GM12878 (cell line): ENCODE measurements around the gene ABCB10. TPM values are rescaled to one million over a fixed set of nuclear protein-coding genes. Genes with fewer than 3 reads are reported as not detected.

Experiments
- ATAC-seq: fragments of 200-7000 bp; cut with Tn5 transposase; 3 replicates; pipeline ENCODE4 v1.9.1; 2020; ENCODE audit warnings: mild to moderate bottlenecking, moderate library complexity
- BruUV-seq: library from RNA; stranded (reverse); fragments of 400-500 nt; replicated peaks from 2 replicates; lab custom pipeline; 2021; lab: Mats Ljungman, UMichigan
- CTCF ChIA-PET: fragments of 300-600 bp; sonication (Branson Sonifier 250); formaldehyde crosslinking; extraction: SDS; loops from one replicate; lab custom pipeline; 2021; ENCODE audit warnings: inconsistent platforms; lab: Yijun Ruan, JAX
- POLR2A ChIA-PET: fragments of 350-600 bp; formaldehyde crosslinking; extraction: SDS; loops from one replicate; lab custom pipeline; 2021; ENCODE audit warnings: inconsistent platforms; lab: Charles Lee
- RAD21 ChIA-PET: fragments of 300-600 bp; sonication (Branson Sonifier 250); formaldehyde crosslinking; loops from one replicate; lab custom pipeline; 2023; ENCODE audit warnings: antibody characterized with exemption; ENCODE audit not compliant: unreplicated experiment; lab: Charles Lee
- SMC1A ChIA-PET: fragments of 300-600 bp; sonication (Branson Sonifier 250); formaldehyde crosslinking; loops from one replicate; lab custom pipeline; 2023; ENCODE audit not compliant: unreplicated experiment, uncharacterized antibody; lab: Charles Lee
- DNase-seq: peaks from one replicate; pipeline ENCODE4 v3.0.0-alpha.2; 2011; ENCODE audit warnings: low read depth, low spot score
- FAIRE-seq: peaks from 3 replicates; lab custom pipeline; 2011; peaks lifted over from hg19 to GRCh38; lab: Jason Lieb, UNC
- H2AFZ ChIP-seq: 2 replicates; pipeline ENCODE4 v1.6.0; 2011; ENCODE audit warnings: low read depth, low read length, control low read depth; ENCODE audit not compliant: control insufficient read depth
- H3K27ac ChIP-seq: 2 replicates; pipeline ENCODE4 v1.5.1; 2011; ENCODE audit warnings: control low read depth; ENCODE audit not compliant: control insufficient read depth, insufficient read depth
- H3K27me3 ChIP-seq, 2 experiments: replicated peaks in 1 of 2; 2 replicates each; pipeline versions ENCODE4 v1.6.0 to v1.6.1; 2011; ENCODE audit warnings: low read length in 1 of 2; ENCODE audit not compliant: control insufficient read depth in 2 of 2, insufficient read depth in 2 of 2
- H3K36me3 ChIP-seq, 2 experiments: 2 replicates each; pipeline ENCODE4 v1.5.1; 2011; ENCODE audit warnings: low read length in 1 of 2; ENCODE audit not compliant: control insufficient read depth in 2 of 2, insufficient read depth in 2 of 2
- H3K4me1 ChIP-seq: 2 replicates; pipeline ENCODE4 v1.6.1; 2011; ENCODE audit warnings: mild to moderate bottlenecking, low read length, moderate library complexity, mixed read lengths; ENCODE audit not compliant: control insufficient read depth, insufficient read depth
- H3K4me2 ChIP-seq: 2 replicates; pipeline ENCODE4 v1.6.0; 2011; ENCODE audit warnings: control low read depth; ENCODE audit not compliant: control insufficient read depth, insufficient read depth
- H3K4me3 ChIP-seq: fragments of 200-600 bp; sonication (generic); 2 replicates; pipeline ENCODE4 v1.5.1; 2016
- H3K79me2 ChIP-seq: 2 replicates; pipeline ENCODE4 v1.6.0; 2011; ENCODE audit warnings: low read length; ENCODE audit not compliant: control insufficient read depth, insufficient read depth
- H3K9ac ChIP-seq: 2 replicates; pipeline ENCODE4 v1.8.0; 2011; ENCODE audit warnings: low read length, control low read depth, mixed read lengths; ENCODE audit not compliant: control insufficient read depth, insufficient read depth
- H3K9me3 ChIP-seq: replicated peaks from 3 replicates; pipeline ENCODE4 v1.5.1; 2011; ENCODE audit warnings: mild to moderate bottlenecking, low read length; ENCODE audit not compliant: control insufficient read depth, insufficient read depth
- H4K20me1 ChIP-seq: 2 replicates; pipeline ENCODE4 v1.6.0; 2011; ENCODE audit not compliant: control insufficient read depth, insufficient read depth
- BCLAF1 ChIP-seq: fragments of 450-650 bp; IDR thresholded peaks from 2 replicates; pipeline ENCODE4 v1.6.1; 2017; ENCODE audit warnings: antibody characterized with exemption, mild to moderate bottlenecking, moderate library complexity
- BMI1 ChIP-seq: fragments of 450-650 bp; IDR thresholded peaks from 2 replicates; pipeline ENCODE4 v1.6.1; 2016; ENCODE audit warnings: mild to moderate bottlenecking, moderate library complexity, borderline replicate concordance
- CHD4 ChIP-seq: fragments of 200-600 bp; sonication (generic); IDR thresholded peaks from 2 replicates; pipeline ENCODE4 v1.6.1; 2016; ENCODE audit warnings: mild to moderate bottlenecking
- CREB1 ChIP-seq: IDR thresholded peaks from 2 replicates; pipeline ENCODE4 v1.6.1; 2012; ENCODE audit warnings: low read depth, mild to moderate bottlenecking, inconsistent platforms
- DPF2 ChIP-seq: fragments of 450-650 bp; IDR thresholded peaks from 2 replicates; pipeline ENCODE4 v1.6.1; 2017; ENCODE audit warnings: mild to moderate bottlenecking
- EGR1 ChIP-seq, 2 experiments: IDR thresholded peaks; 1 replicate in 1 of 2; 2 replicates in 1 of 2; pipeline ENCODE4 v1.6.1; 2011 to 2012; ENCODE audit warnings: low read depth in 2 of 2, low read length in 2 of 2, borderline replicate concordance in 1 of 2, mild to moderate bottlenecking in 1 of 2, moderate library complexity in 1 of 2
- IKZF1 ChIP-seq: fragments of 450-650 bp; conservative IDR thresholded peaks from 2 replicates; pipeline ENCODE4 v1.6.1; 2017; ENCODE audit warnings: antibody characterized with exemption, mild to moderate bottlenecking
- JUND ChIP-seq: IDR thresholded peaks from 2 replicates; pipeline ENCODE4 v1.6.1; 2012; ENCODE audit warnings: low read depth, mild to moderate bottlenecking, low read length, improper control_type of control experiment, moderate library complexity
- NKRF ChIP-seq: fragments of 450-650 bp; conservative IDR thresholded peaks from 2 replicates; pipeline ENCODE4 v1.6.1; 2017; ENCODE audit warnings: mild to moderate bottlenecking, moderate library complexity
- WRNIP1 ChIP-seq: IDR thresholded peaks from 2 replicates; pipeline ENCODE4 v1.6.1; 2011; ENCODE audit warnings: low read depth, low read length, improper control_type of control experiment, borderline replicate concordance
- ZBED1 ChIP-seq: IDR thresholded peaks from 2 replicates; pipeline ENCODE4 v1.6.1; 2016; ENCODE audit warnings: borderline replicate concordance
- ZNF274 ChIP-seq: IDR thresholded peaks from one replicate; pipeline ENCODE4 v1.8.0; 2011; ENCODE audit not compliant: insufficient read length, insufficient read depth
- ZNF592 ChIP-seq: fragments of 450-650 bp; IDR thresholded peaks from 2 replicates; pipeline ENCODE4 v1.6.1; 2017; ENCODE audit warnings: mild to moderate bottlenecking, moderate library complexity
- WGBS: methylation state at CpG from one replicate; pipeline ENCODE4 v1.1.6; 2016; ENCODE audit warnings: low lambda C conversion rate; ENCODE audit not compliant: insufficient replicate concordance, insufficient coverage; ENCODE audit errors: missing lambda C conversion rate; 5-methylcytosine and 5-hydroxymethylcytosine counted together
- in situ Hi-C: fragments of 300-500 bp; cut with MboI; formaldehyde crosslinking; loops from 9 replicates; pipeline ENCODE4 v1.14.3; 2018; ENCODE audit warnings: mixed read lengths
- intact Hi-C: fragments of 100-400 bp; cut with micrococcal nuclease; formaldehyde crosslinking; loops from one replicate; pipeline ENCODE4 v1.14.2; 2022; ENCODE audit not compliant: unreplicated experiment
- polyA plus RNA-seq, 11 experiments: library from polyadenylated mRNA; depleted of rRNA in 4 of 11; unstranded in 6 of 11; stranded (reverse) in 5 of 11; fragments of >200 nt; fragmentation: Nextera tagmentation in 4 of 11; fragmentation: Illumina TruSeq in 1 of 11; extraction: Ambion mirVana in 4 of 11; extraction: Trizol in 1 of 11; gene quantifications; 1 replicate in 1 of 11; 2 replicates in 10 of 11; pipeline versions ENCODE4 v1.2.1 to v1.2.3, GENCODE V29; 2011 to 2016; ENCODE audit warnings: inconsistent platforms in 2 of 11, missing spikeins in 2 of 11, low read depth in 1 of 11
- total RNA-seq, 4 experiments: library from RNA; depleted of rRNA in 3 of 4; stranded (reverse); fragments of >200 nt in 3 of 4; fragmentation: Illumina TruSeq in 1 of 4; extraction: Trizol in 1 of 4; gene quantifications; 2 replicates each; pipeline versions ENCODE4 v1.2.1 to v1.2.3, GENCODE V29; 2013 to 2021

Gene ABCB10
- total and polyA plus RNA-seq, 10 of the 15 experiments (the other 5 are each of a cell fraction or from before 2014, with no cell fraction given) = 8.0 to 30.5 (median 16.7) TPM

GRCh38 chr1:229574679-229575442 is 16.4 kb upstream of the ABCB10 start:
- intact Hi-C loops (no loop called here), in situ Hi-C loops (no loop called here)
- H3K36me3 ChIP-seq = no peaks in the 10 kb centered on the region
- H3K27ac ChIP-seq = no peak overlapping the region
- CTCF ChIA-PET = no interaction called here
- 61% methylated on average over 6 of the region's 6 CpGs for WGBS
- TF ChIP-seq BMI1 = no peak
- TF ChIP-seq BCLAF1 = no peak
- TF ChIP-seq ZNF274 = no peak
- TF ChIP-seq DPF2 = no peak
- TF ChIP-seq NKRF = no peak
- no peak for TF ChIP-seq ZBED1
- TF ChIP-seq IKZF1 = no peak
- no peak for TF ChIP-seq JUND
- no peak for TF ChIP-seq WRNIP1
- no peak for TF ChIP-seq EGR1 (IDR thresholded peaks at IDR 0.05; ENCODE audit: borderline replicate concordance in 1 of 2, low read depth in 2 of 2, low read length in 2 of 2)
- no peak for TF ChIP-seq ZNF592
- no peak for TF ChIP-seq CHD4
- no peak for TF ChIP-seq CREB1
- H3K9ac ChIP-seq = no peak overlapping the region
- FAIRE-seq = no peak
- RAD21 ChIA-PET = no interaction called here
- no peak for DNase-seq
- H3K4me3 ChIP-seq = no peak overlapping the region
- H3K79me2 ChIP-seq = no peaks in the 10 kb centered on the region
- no peak overlapping the region for H3K4me2 ChIP-seq
- SMC1A ChIA-PET = interaction anchor here (0.8 kb wide), 1 partner anchor 23 kb away, joined by 3 read pairs; no protein-coding TSS in a partner anchor
- no peaks in the 10 kb centered on the region for H4K20me1 ChIP-seq
- H3K4me1 ChIP-seq = peaks cover 9% of the 10 kb centered on the region
- ATAC-seq = no peak
- no TSS peak for BruUV-seq
- POLR2A ChIA-PET = interaction anchor here (1.0 kb wide), 1 partner anchor 12 kb away, joined by 3 read pairs; no protein-coding TSS in a partner anchor
- H3K27me3 ChIP-seq = no peaks in the 10 kb centered on the region; a peak in 1 of 4 replicates
- no peaks in the 10 kb centered on the region for H3K9me3 ChIP-seq
- H2AFZ ChIP-seq = no peak overlapping the region
